ENCODE measurements around the gene ID3. TPM values are rescaled to one million over a fixed set of nuclear protein-coding genes. Genes with fewer than 3 reads are reported as not detected.
A peak's percentile ranks its signal among the peaks of the same experiment; 100 is the strongest.

ID3 gene
- total and polyA plus RNA-seq, 9 of the 15 experiments (the other 6 are each of a cell fraction or from before 2014, with no cell fraction given) = 6.8 to 59.8 (median 23.5) TPM

- TF ChIP-seq CTCF (IDR thresholded peaks at IDR 0.05 in 2 of 3, conservative IDR thresholded peaks at IDR 0.05 in 1 of 3; ENCODE audit: insufficient read depth in 2 of 3, low read depth in 1 of 3, low read length in 3 of 3) (no peak), ZNF518B (CRISPR knock-in tag; IDR thresholded peaks at IDR 0.05) (no peak), AFF1 (IDR thresholded peaks at IDR 0.05; ENCODE audit: low read depth in 1 of 2, partially characterized antibody in 2 of 2) (peak; percentile 49 to 70), POLR2B (IDR thresholded peaks at IDR 0.05; ENCODE audit: low read depth, partially characterized antibody) (peak; percentile 73), ZNF197 (CRISPR knock-in tag; IDR thresholded peaks at IDR 0.05; ENCODE audit: low read depth) (no peak), YBX1 (IDR thresholded peaks at IDR 0.05) (no peak), U2AF1 (optimal IDR thresholded peaks at IDR 0.05; ENCODE audit: low read depth, low read length) (no peak), ETS1 (conservative IDR thresholded peaks at IDR 0.05; ENCODE audit: control insufficient read depth, low read depth, low read length) (no peak), ZNF324 (CRISPR knock-in tag; IDR thresholded peaks at IDR 0.05) (no peak), MTA1 (IDR thresholded peaks at IDR 0.05; ENCODE audit: borderline replicate concordance) (peak; percentile 79), SFPQ (IDR thresholded peaks at IDR 0.05; ENCODE audit: low read depth, low read length) (no peak)
Observed at GRCh38 chr1:23568608-23569383, 9.5 kb upstream of the ID3 start (continued).
